GM10266 (cell line): ENCODE measurements around the gene DAAM2.
A peak's percentile ranks its signal among the peaks of the same experiment; 100 is the strongest.

ENCODE experiments used
- DNase-seq: peaks from one replicate; pipeline ENCODE4 v3.0.0; 2012; ENCODE audit errors: extremely low spot score
- TF ChIP-seq, protein P1 (sequence below): IDR thresholded peaks from 2 replicates; pipeline ENCODE4 v1.5.1; 2012; ENCODE audit warnings: mild to moderate bottlenecking, low read depth; ENCODE audit not compliant: control insufficient read depth, insufficient read depth; ENCODE audit errors: missing control alignments

The DAAM2 gene

DNA sequence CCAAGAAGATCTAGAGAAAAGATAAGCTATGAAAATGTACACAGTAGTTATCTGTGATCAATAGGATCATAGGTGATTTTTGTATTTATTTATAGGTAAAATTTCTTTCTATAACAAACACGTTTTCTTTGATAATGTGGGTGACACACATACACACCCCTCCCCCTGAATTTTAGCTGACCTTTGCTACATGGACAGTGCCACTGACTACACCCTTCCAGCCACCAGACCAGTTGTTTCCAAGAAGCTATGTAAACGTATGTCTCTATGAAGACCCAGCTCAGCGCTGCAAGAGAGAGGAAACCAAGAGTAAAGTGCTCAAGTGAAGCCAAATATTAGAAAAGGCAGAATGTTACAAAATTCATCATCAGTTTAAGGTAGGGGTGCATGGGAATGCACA, 125.8 kb downstream of the DAAM2 start:
- TF ChIP-seq, protein P1, sequence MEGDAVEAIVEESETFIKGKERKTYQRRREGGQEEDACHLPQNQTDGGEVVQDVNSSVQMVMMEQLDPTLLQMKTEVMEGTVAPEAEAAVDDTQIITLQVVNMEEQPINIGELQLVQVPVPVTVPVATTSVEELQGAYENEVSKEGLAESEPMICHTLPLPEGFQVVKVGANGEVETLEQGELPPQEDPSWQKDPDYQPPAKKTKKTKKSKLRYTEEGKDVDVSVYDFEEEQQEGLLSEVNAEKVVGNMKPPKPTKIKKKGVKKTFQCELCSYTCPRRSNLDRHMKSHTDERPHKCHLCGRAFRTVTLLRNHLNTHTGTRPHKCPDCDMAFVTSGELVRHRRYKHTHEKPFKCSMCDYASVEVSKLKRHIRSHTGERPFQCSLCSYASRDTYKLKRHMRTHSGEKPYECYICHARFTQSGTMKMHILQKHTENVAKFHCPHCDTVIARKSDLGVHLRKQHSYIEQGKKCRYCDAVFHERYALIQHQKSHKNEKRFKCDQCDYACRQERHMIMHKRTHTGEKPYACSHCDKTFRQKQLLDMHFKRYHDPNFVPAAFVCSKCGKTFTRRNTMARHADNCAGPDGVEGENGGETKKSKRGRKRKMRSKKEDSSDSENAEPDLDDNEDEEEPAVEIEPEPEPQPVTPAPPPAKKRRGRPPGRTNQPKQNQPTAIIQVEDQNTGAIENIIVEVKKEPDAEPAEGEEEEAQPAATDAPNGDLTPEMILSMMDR: no peak
- no peak for DNase-seq

GRCh38 chr6:39918831-39919230, 126.7 kb downstream of the DAAM2 start:
- no peak for DNase-seq
- TF ChIP-seq, protein P1: no peak

- DNase-seq: no peak
- TF ChIP-seq, protein P1: no peak
Observed at GRCh38 chr6:39920157-39920556, 128.0 kb downstream of the DAAM2 start.

DNA sequence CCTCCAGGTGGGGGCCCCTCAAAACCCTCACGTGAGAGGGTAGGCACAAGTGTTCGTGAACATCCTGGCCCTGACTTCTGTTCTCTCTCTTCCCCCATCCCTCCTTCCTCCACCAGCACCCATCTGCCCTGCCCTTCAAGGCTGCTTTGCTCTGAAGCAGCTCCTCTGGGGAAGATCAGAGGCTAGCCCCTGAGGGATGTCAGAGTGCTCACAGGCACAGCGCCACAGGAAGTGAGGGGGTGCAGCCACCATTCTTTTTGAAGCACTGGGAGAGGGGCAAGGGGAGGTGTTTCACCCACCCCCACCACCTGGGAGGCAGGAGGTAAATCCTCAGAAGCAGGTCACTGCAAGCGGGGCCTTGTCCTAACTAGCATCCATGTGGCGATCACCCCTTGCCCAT, 130.6 kb downstream of the DAAM2 start:
- DNase-seq: no peak
- TF ChIP-seq, protein P1: no peak

- TF ChIP-seq, protein P1: no peak
- peak; percentile 10 for DNase-seq
Observed at GRCh38 chr6:39923394-39923793, 131.2 kb downstream of the DAAM2 start.

DNA sequence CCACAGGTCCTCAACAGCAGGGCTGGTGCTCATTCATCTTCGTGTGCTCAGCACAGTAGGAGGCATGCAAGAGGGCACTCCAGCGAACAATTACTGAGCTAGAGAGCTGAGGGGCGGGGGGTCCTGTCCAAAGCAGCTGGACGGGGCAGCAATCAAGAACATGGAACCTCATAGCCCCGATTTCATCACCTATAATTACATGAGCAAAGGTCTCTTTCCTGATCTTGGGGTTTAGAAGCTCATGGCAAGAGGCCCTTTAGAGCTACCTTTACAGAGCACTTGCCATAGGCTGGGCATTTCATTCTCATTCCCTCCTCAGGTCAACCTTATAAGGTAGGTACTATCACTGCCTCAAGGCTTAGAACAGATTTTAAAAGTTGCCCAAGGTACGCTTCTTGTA, 131.7 kb downstream of the DAAM2 start:
- DNase-seq: no peak
- TF ChIP-seq, protein P1: no peak

DNA sequence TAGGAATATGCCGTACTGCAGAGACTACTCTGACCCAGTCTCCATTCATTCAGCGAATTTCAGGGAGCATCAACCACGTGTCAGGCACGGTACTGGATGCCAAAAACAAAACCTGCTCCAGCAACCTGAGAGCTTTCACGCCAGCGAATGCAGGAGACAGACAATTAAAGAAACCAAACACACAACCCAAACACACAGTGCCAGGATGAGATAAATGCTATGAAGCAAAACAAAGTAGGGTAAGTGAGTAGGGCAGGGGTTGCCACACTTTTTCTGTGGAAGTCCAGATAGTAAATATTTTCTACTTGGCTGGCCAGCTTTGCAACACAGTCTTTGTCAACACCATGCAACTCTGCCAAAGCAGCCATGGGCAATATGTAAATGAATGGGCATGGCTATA, 132.1 kb downstream of the DAAM2 start:
- DNase-seq: no peak
- TF ChIP-seq, protein P1: no peak
